RCC 7860 (cell line): Measurements from ENCODE around the gene UBE2L3.
A peak's percentile ranks its signal among the peaks of the same experiment; 100 is the strongest.
"Not testable (repeated sequence)": the region's sequence is repeated elsewhere in the genome, so short reads cannot be mapped to it uniquely, and the experiment has no call there.

Experiments used
- DNase-seq: peaks from one replicate; pipeline ENCODE4 v3.0.0-alpha.2; 2015; ENCODE audit warnings: low spot score
- FAIRE-seq: peaks from 2 replicates; lab custom pipeline; 2012; peaks lifted over from hg19 to GRCh38; lab: Jason Lieb, UNC

UBE2L3 gene

DNA sequence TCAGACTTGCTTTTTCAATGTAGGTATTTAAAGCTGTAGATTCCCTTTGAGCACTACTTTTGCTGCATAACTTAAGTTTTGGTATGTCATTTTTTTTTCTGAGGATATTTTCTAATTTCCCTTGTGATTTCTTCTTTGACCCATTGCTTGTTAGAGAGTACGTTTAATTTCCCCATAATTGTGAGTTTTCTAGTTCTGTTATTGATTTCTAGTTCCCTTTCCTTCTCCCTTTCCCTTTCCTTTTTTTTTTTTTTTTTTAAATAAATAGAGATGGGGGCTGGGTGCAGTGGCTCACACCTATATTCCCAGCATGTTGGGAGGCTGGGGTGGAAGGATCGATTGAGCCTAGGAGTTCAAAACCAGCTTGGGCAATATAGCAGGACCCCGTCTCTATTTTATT lies 30.8 kb downstream of the UBE2L3 start:
- no peak for FAIRE-seq

DNA sequence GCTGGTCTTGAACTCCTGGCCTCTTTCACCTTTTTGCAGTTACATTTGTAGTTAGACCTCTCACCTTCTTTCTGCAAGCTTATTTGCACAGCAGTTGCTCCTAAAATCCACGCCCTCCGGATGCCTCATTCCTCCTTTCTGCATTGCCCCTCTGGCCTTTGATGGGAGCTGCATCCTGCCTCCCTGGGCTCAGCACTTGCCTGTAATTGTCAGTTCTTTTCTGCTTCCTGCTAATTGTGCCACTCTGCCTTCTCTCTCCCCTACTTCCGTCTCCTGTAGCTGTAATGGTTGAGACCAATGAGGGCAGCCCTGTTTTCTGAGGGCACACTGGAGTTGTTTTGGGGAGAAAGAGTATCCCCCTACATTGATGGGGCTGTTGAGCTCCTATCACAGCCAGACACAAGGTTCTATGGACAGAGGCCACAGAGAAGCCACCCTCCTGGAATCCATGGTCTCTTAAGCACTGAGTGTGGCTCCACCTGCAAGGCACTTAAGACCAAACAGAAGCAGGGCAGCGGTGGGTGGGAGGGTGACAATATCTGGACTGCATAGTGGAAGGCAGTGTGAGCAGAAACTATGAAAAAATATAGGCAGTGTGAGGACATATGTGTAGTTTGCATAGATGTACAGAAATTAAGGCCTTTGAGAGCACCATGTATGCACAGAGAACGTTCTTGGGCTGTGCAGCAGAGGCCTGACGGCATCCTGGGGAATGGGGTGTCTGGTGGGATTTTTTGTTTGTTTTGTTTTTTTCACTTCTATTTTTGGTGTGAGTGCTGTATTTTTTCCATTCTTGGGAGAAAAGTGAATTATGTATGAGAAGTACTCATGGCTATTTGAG lies 31.8 kb downstream of the UBE2L3 start:
- DNase-seq (no peak), FAIRE-seq (no peak)

More for the DNA sequence above, 30.8 kb downstream of the UBE2L3 start:
- no peak for DNase-seq

DNA sequence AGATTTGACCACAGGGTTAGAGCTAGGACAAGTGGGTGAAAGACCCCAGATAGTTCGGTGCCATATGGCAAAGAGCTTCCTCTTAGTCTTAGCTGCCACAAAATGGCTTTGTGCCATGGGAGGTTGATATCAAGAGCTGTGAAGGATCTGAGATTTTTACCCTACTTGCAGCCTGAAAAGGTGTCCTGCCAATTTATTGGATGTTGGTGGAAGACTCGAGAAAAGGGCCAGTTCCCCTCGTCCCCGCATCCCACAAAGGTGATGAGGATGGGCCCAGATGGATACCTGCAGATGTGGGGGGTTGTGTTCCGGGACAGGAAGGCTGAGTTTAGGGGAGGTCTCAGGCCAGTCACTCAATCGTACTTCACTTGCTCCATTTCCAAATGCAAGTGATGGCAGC lies 35.1 kb downstream of the UBE2L3 start:
- FAIRE-seq (no peak), DNase-seq (no peak)

DNA sequence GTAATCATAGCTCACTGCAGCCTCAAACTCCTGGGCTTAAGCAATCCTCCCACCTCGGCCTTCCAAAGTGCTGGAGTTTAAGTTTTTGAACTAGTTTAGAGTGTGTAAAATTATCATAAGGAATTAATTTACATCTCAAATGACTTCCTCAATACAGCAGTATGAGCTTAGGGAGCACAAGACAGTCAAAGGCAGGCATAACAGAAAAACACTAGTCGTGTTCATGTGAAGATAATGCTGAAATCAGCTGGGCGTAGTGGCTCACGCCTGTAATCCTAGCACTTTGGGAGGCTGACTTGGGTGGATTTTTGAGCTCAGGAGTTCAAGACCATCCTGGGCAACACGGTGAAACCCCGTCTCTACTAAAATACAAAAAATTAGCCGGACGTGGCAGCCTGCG lies 36.5 kb downstream of the UBE2L3 start:
- DNase-seq = no peak
- FAIRE-seq = no peak

DNA sequence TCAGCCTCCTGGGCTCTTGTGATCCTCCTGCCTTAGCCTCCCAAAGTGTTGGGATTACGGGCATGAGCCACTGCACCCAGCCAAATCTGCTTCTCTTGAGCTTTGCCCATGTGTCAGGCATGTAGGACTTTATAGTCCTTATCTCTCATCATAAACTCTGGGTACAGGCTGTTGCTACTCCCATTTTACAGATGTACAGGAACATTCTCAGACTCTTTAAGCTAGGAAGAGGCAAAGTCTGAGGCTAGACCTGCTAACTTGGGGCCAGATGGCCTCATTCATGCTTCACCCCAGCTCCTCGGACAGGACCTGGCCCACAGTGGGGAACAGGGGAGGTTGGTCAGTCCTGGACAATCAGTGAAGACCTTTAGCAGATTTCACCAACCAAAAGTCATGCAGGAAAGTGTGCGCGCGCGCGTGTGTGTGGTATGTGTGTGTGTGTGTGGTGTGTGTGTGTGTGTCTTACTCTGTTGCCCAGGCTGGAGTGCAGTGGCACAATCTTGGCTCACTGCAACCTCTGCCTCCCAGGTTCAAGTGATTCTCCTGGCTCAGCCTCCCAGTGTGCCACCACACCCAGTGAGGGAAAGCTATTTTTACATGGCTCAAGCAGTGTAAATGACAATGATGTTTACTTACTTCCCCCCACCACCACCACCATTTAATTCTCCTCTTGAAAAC lies 38.5 kb downstream of the UBE2L3 start:
- DNase-seq = no peak
- no peak for FAIRE-seq

DNA sequence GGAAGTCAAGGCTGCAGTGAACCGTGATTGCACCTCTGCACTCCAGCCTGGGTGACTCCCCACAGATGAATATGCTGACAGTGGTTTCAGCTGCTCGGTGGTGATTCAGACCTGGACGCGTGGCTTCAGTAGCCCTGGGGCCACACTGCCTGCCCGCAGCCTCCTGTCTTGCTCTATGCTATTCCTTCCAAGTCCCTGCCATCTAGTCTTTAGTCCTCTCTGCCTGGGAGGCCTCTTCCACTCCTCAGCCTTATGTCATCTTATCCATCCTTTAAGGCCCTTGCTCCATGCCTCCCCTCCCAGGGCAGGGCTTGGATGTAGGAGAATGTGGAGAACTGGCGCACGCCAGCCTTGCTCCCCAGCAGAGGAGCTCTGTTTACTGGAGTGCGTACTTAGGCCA lies 39.3 kb downstream of the UBE2L3 start:
- FAIRE-seq = peak; percentile 35
- peak; percentile 75 for DNase-seq

DNA sequence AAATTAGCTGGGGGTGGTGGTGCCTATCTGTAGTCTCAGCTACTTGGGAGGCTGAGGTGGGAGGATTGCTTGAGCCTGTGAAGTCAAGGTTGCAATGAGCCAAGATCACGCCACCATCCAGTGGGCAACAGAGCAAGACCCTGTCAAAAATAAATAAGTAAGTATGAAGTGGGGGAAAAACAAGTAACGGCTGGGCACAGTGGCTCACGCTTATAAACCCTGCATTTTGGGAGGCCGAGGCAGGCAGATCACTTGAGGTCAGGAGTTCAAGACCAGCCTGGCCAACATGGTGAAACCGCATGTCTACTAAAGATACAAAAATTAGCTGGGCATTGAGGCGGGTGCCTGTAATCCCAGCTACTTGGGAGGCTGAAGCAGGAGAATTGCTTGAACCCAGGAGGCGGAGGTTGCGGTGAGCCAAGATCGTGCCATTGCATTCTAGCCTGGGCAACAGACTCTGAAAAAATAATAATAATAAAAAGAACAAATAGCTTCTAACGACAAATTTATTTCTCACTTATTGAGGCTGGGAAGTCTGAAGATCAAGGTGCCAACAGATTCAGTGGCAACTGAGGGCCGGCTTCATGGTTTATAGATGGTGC lies 42.1 kb downstream of the UBE2L3 start:
- DNase-seq, FAIRE-seq: not testable (repeated sequence)

DNA sequence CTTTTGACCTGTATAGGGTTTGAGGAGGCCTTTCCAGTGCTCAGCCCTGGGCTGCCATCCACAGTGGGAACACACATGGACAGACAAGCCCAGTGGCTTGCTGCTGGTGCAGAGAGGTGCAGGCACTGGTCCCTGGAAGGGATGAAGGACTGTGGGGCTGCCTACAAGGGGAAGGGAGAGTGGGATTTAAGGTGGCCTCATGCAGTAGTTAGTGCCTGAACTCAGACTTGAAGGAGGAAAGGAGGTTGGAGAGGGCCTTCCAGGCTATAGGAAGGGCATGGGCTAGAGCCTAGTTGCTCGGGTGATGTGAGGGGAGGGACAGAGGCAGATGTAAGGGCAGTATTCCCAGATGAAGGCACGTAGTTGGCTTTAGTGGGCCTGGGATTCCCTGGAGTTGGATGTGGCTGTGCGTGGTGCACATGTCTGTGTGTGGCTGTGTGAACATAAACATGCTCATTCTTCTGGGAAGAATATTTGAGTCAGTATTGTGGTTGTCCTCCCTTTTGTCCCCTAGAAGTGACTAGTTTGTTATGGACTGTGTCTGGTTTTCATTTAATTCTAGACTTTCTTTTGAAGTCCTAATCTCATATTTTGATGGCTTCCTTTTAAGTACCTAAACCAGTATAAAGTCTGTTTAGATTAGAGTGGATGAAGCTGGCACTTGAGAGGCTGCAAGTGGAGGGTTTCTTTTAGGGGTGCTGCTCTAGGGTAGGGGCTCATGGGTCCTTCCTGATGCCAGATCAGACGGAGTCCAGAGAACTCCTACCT lies 43.9 kb downstream of the UBE2L3 start:
- no peak for FAIRE-seq
- DNase-seq = no peak

DNA sequence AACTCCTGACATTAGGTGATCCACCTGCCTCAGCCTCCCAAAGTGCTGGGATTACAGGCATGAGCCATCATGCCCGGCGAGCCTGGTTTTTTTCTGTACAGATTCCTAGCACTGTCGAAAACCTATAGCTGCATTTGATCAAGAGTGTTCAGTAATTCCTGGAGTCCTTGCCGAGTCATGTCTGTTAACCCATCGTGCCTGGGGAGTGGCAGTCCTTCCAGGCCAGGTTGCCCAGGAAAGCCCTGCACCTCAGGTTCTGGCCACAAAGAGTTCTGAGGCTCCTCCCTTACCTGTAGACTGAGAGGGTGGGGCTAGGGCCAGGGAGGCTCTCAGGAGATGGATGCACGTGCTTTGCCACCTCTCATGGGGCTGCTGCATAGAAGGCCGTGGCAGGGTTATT lies 45.3 kb downstream of the UBE2L3 start:
- FAIRE-seq = no peak
- DNase-seq = no peak

DNA sequence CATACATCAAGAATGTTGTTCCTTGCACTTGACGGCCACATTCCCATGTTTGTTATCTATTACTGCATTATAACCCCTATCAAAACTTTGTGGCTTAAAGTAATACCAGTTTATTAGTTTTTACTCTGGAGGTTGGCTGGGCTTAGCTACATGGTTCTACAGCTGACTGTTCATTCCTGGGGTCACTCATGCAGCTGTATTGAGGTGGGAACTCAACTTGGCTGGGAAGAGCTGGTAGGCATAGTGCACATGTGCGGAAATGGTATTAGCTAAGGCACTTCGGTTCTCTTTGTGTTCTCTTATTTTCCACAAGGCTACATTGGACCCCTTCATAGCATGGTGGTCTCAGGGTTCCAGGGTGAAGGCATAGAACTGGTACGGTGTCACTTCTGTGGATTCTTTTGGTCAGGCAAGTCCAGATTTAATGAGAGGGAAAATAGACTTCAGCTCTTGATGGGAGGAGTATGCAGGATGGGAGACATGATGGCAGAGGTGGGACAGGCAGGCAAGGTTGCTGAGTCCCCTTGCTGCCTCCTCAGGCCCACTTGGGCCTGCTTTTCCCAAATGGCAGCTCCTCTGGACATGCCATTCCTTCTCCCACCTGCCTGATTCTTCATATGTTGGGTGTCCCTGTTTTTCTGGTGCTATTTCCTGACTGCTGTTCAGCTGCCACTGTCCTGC lies 46.2 kb downstream of the UBE2L3 start:
- DNase-seq (no peak), FAIRE-seq (no peak)

DNA sequence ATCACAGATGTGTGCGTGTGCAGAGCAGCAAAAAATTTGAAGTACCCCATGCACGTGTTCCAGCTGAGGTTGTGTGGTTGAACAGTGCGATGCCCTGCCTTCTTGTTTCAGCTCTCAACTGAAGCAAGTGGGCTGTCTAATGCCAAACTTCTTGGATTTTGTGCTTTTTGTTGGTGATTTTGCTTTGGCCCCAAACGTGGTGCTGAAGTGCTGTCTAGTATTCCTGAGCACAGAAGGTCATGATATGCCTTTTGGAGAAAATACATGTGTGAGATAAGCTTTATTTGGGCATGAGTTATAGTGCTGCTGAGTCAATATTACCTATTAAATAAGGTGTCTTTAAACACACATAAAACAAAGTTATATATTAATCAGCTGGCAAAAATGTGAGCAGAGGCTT lies 48.2 kb downstream of the UBE2L3 start:
- no peak for FAIRE-seq

DNA sequence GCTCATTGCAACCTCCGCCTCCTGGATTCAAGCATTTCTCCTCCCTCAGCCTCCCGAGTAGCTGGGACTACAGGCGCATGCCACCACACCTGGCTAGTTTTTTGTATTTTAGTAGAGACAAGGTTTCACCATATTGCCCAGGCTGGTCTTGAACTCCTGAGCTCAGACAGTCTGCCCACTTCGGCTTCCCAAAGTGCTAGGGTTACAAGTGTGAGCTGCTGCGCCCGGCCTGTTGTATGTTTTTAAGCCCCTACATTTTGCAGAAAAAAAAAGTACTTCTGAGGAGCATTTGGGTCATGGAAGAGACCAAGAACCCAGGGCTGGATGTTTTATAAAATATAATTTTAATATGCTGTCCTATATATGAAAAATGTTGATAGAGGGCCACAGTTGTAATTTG lies 49.8 kb downstream of the UBE2L3 start:
- not testable (repeated sequence) for FAIRE-seq, DNase-seq

More for the DNA sequence above, 48.2 kb downstream of the UBE2L3 start:
- DNase-seq = no peak

DNA sequence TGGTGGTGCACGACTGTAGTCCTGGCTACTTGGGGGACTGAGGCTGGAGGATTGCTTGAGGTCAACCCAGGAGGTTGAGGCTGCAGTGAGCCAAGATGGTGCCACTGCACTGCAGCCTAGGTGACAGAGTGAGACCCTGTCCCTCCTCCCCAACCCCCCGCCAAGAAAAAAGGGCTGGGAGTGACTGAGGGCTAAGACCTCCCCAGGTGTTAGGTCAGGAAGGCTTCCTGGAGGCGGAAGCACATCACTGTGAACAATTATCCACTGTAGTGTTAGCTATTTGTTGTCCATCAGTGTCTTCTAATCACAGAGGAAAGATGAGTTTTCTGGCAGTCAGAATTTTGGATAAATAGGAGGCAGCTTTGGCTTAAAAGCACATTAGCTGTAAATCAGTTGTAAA lies 53.5 kb downstream of the UBE2L3 start:
- no peak for DNase-seq
- FAIRE-seq = no peak

DNA sequence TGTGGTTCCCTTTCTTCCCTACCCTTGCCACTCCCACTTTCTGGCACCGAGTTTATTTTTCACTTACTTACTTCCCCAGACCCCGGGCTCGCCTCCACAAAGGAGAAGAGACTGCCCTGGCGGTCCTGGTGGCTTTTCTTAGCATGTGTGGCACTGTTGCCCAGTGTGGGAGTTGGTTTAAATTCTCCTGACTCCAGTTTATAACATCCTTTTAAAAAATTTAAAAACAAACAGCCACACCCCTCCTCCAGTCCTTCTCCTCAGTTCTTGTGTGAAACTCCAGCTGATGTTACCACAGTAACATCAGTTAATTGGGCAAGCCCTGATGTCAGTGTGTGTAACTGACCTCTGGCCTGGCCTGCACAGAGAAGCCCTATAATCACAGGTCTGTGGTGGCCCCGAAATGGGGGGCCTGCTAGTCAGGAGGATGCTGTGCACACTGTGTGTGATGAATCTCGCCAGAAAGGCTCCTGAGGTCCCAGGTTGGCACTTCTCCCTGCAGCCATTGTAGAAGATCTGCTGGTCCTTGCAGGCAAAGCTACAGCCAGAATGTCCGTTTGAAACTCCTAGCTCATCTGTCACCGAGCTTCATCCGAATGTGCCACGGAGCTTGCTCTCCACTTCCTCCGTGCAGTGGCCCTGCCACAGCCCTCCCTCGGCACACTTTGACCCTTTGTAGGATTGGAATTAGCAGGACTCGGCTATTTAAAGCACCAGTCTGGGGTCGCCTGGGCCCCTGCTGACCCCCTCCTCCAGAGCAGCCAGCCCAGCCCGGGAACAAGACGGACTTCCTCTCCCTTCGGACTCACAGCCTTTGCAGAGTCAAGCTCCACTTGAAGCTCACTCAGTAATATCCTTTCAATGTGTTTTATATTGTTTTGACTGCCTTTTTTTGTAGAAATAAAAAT lies 54.8 kb downstream of the UBE2L3 start:
- DNase-seq (no peak), FAIRE-seq (no peak)

DNA sequence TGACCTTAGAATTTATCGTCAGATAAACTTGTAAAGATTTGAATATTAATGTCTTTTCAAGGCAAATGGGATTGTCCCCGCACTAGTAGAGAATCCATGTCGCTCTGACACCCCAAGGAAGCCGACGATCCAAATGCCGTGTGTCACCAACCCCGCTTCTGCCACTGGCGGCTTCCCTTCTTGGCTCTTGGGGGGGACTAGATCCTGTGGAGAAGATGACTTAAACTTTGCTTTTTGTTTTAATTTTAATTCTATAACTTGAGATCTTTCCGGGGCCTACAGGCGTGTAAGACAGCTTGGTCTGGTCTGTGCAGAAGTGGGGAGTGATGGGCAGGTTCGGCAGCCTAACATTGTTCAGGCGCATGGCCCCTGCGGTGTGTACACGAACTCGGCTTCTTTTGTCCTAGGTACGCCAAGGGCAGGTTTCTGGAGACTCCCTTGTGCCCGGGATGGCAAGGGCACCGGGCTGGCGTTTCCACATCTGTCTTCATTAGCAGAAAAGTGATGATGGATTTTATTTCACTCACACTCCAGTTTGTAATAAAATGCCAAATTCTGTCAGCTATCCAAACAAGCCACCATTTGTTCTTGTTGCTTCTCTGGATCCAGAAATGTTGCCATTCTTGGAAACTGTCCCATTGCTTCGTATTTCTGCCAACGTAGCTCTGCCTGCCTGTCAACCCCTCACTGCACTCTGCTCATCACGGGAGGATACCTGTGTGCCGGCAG lies 55.6 kb downstream of the UBE2L3 start:
- FAIRE-seq = no peak
- DNase-seq = no peak

DNA sequence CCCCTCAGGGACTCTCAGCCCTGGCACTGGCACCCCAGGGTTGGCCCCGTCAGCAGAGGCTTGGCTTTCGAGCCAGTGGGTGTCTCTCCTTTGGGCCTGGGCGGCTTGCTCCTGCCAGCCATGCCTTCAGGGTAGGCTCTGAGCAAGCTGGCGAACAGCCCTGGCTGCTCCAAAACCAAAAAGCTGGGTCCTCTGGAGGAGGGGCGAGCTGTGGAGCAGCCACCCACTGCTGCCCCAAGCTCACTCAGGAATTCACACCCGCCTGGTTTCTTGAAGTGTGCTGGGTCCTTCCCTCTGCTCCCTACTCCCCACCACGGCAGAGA lies 56.1 kb downstream of the UBE2L3 start:
- no peak for DNase-seq

DNA sequence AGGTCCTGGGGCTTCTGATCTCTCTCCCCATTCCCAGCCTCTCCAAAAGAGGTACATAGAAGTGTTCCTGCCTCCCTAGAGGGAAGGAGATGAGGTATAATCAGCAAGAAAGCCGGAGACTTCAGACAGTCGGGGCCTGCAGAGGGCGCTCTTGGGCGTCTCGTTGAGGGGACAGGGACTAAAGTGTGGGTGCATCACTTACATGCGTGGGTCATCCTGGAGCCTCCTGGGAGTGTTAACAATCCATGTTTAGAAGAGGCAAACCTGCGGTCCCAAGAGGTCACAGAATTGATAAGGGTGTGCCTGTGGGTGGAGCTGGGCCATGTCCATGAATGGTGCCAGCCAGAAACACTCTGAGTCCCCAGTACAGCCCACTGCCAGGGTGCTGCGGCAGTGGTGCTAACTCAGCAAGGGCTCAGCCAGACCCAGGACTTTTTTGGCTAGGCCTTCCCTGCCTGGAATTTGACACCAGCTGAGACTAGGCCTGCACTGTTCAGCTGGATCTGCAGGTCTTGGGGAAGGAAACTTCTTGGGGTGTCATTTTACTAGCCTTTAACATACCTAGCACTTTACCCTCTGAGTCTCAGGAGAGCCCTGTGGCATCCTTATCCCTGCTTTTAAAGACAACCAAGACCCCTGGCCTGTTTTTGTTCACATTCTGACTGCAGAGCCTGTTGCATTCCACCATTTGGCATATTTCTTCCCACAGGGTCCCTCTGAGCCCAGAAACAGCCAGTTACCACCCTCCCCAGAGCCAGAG lies 56.8 kb downstream of the UBE2L3 start:
- no peak for DNase-seq
- FAIRE-seq = no peak

More for the DNA sequence above, 56.1 kb downstream of the UBE2L3 start:
- no peak for FAIRE-seq
